H1 (cell line): ENCODE measurements around the gene CEP290.

Experiments used
- CTCF ChIP-seq, 3 experiments: IDR thresholded peaks; 1 replicate in 2 of 3; 2 replicates in 1 of 3; pipeline versions ENCODE4 v1.5.1 to v1.6.1; 2011; ENCODE audit warnings: low read length in 3 of 3, mild to moderate bottlenecking in 3 of 3, inconsistent platforms in 2 of 3, low read depth in 1 of 3, moderate library complexity in 1 of 3; ENCODE audit not compliant: insufficient read depth in 1 of 3; ENCODE audit errors: control extremely low read depth in 1 of 3
- EZH2 ChIP-seq: fragments of 200-600 bp; sonication (generic); IDR thresholded peaks from 2 replicates; pipeline ENCODE4 v1.7.1; 2012; ENCODE audit warnings: low read depth, mild to moderate bottlenecking, moderate library complexity, low read length, inconsistent platforms; ENCODE audit not compliant: severe bottlenecking
- JUND ChIP-seq: IDR thresholded peaks from 2 replicates; pipeline ENCODE4 v1.6.1; 2011; ENCODE audit warnings: mild to moderate bottlenecking, improper control_type of control experiment, low read length
- MAFK ChIP-seq: IDR thresholded peaks from 2 replicates; pipeline ENCODE4 v1.6.1; 2012; ENCODE audit warnings: low read depth, mild to moderate bottlenecking, improper control_type of control experiment, low read length
- MAX ChIP-seq: IDR thresholded peaks from 2 replicates; pipeline ENCODE4 v1.6.1; 2012; ENCODE audit warnings: inconsistent platforms
- NRF1 ChIP-seq: IDR thresholded peaks from 2 replicates; pipeline ENCODE4 v1.6.1; 2011; ENCODE audit warnings: mild to moderate bottlenecking, low read depth, low read length, improper control_type of control experiment
- RNF2 ChIP-seq: fragments of 200-900, 300-1000 bp; sonication (generic); IDR thresholded peaks from 2 replicates; pipeline ENCODE4 v1.7.1; 2016; ENCODE audit warnings: borderline replicate concordance, low read depth, mild to moderate bottlenecking, antibody characterized with exemption, low read length; ENCODE audit not compliant: poor library complexity, severe bottlenecking; ENCODE audit errors: missing control alignments
- SIN3A ChIP-seq, 2 experiments: IDR thresholded peaks in 1 of 2; conservative IDR thresholded peaks in 1 of 2; 2 replicates each; pipeline ENCODE4 v1.6.1; 2011 to 2012; ENCODE audit warnings: low read length in 2 of 2, improper control_type of control experiment in 1 of 2, low read depth in 1 of 2, mild to moderate bottlenecking in 1 of 2
- TCF12 ChIP-seq: IDR thresholded peaks from 2 replicates; pipeline ENCODE4 v1.6.1; 2011; ENCODE audit warnings: low read depth, mild to moderate bottlenecking, low read length
- TEAD4 ChIP-seq: IDR thresholded peaks from 2 replicates; pipeline ENCODE4 v1.6.1; 2012; ENCODE audit warnings: low read depth, low read length, inconsistent platforms, mixed read lengths
- YY1 ChIP-seq: IDR thresholded peaks from 2 replicates; pipeline ENCODE4 v1.6.1; 2011; ENCODE audit warnings: low read depth, mild to moderate bottlenecking, low read length
- ZNF274 ChIP-seq: IDR thresholded peaks from 2 replicates; pipeline ENCODE4 v1.7.0; 2012; ENCODE audit warnings: low read length, borderline replicate concordance; ENCODE audit errors: extremely low read depth

- TF ChIP-seq RNF2 (no peak), CTCF (IDR thresholded peaks at IDR 0.05; ENCODE audit: control extremely low read depth in 1 of 3, insufficient read depth in 1 of 3, low read depth in 1 of 3, low read length in 3 of 3) (no peak), TCF12 (no peak), JUND (no peak), MAX (no peak), EZH2 (no peak), SIN3A (conservative IDR thresholded peaks at IDR 0.05 in 1 of 2, IDR thresholded peaks at IDR 0.05 in 1 of 2; ENCODE audit: low read depth in 1 of 2, low read length in 2 of 2) (no peak), YY1 (no peak), MAFK (no peak), TEAD4 (no peak), NRF1 (no peak), ZNF274 (no peak)
Measured at GRCh38 chr12:88063375-88063774, 78.5 kb downstream of the CEP290 start.
